Fibroblast of the conjunctiva (primary cell): Measurements from ENCODE around the gene BAK1.

Experiments
- DNase-seq: peaks from one replicate; pipeline ENCODE4 v3.0.0-alpha.2; 2010; ENCODE audit warnings: low read depth

BAK1 gene

GRCh38 chr6:33579828-33580714 lies at the start of gene BAK1:
TSS of gene BAK1 (minus strand) at chr6:33580276. CDS start at chr6:33577604, 2,672 bp downstream.
- DNase-seq, result peak; percentile 80

DNA sequence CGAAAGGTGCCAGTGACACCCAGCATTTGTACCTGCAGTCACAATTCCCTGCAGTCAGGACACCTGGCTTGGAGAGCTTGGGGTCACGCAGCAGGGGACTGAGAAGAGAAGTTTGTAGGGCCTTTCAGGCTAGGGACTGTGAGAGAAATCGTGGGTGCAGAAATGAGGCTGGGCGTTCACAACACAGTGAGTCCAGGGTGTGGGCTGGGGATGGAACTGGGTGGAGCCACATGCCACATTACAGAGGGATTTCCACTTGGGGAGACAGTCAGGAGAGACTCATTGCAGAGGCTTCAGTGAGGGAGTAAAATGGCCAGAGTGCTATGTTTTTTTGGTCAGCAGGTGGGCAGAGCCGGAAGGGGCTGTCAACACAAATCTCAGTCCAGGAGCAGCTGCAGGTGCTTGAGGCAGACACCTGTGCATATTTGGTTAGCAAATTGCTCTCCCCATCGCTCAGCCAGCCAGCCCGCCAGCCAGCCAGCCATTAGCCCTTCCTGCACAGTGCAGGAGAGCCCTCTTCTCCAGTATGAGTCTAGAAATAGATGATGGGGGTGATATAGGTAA lies 48.4 kb upstream of the BAK1 start:
- DNase-seq, result no peak

- no peak for DNase-seq
Observed at GRCh38 chr6:33627876-33628275, 47.8 kb upstream of the BAK1 start.

DNA sequence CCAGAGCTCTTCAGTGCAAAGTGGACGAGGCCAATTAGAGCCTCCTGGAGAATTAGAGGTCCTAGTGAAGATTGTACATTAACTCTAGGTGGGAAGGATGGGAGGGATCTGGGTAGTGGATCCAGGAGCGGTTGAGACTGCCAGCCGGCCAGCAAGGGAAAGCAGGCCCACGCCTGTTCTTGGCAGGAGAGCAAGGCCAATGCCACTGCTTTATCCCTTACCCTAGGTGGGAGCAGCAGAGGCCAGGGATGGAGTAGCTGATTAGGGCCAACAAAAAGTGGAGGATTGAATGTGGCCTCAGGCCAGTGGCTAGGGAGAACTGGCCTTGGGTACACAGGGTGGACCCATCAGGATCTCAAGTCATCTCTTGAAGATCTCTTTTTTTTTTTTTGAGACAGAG lies 44.8 kb upstream of the BAK1 start:
- no peak for DNase-seq

DNA sequence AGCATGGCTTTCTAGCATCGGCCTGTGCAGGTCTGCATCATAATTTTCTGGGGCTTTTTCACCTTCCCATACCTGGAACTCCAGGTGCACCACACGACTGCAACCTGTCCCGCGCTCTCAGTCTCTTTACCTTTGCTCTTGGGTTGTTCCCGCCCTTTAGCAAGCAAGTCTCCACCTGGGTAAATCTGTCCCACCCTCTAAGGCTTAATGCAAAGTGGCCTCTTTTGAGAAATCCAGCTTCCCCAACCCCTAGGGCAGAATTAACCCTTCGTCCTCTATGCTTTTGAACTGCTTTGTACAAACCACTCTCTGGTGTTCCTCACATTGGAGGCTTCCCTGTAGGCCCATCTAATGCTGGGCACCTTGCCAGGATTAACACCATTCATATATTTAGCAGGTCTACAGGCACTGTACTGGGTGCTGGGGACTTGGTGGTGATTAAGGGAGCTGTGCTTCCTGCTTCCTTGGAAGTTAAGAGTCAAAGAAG lies 43.9 kb upstream of the BAK1 start:
- no peak for DNase-seq

DNA sequence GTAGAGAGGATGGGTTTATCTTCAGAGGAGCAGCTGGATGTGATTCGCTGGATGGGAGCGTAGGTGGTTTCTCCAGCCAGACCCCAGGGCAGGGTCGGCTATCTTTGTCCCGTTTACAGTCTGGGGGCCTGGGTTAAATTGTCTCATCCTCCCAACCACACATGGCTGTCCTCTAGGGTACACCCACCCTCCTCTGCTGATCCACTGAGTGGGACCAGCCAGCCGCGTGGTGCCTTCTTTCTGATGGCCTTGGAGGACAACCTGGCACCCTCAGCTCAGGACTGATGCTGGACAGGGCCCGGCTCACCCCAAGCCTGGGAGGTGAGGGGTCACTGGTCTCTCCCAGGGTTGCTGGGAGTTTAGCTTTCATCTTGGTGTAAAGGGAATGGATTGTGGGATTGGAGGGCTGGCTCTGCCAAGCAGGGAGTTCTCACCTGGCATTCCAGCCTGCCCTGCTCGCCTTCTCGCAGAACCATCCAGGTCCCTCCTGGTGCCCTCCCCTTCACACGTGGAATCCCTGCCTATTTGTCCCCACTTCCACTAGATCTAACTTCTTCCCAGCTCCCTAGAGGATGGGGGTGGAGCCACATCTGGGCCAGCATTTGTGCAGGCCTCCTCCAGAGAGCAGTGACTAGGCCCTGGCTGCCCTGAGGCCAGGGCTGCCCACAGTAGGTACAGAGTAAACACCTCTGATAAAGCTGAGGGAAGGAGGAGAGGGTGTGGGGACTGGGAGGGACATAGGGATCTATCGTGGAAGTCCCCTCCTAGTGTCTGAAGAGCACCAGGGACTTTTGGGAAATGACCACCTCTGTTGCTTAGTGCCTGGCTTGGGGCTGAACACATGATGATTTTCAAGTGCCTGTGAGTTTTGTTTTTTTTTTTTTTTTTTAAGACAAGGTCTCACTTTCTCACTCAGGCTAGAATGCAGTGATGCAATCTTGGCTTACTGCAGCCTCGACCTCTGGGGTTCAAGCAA lies 42.7 kb upstream of the BAK1 start:
- DNase-seq, result no peak

GRCh38 chr6:33621711-33622388 lies 41.8 kb upstream of the BAK1 start:
- DNase-seq, result no peak

- DNase-seq, result no peak
Observed at GRCh38 chr6:33620856-33621710, 41.0 kb upstream of the BAK1 start, which contains the start of gene ITPR3. TSS of gene ITPR3 (plus strand) at chr6:33621322. CDS start at chr6:33621603, 281 bp downstream.

DNA sequence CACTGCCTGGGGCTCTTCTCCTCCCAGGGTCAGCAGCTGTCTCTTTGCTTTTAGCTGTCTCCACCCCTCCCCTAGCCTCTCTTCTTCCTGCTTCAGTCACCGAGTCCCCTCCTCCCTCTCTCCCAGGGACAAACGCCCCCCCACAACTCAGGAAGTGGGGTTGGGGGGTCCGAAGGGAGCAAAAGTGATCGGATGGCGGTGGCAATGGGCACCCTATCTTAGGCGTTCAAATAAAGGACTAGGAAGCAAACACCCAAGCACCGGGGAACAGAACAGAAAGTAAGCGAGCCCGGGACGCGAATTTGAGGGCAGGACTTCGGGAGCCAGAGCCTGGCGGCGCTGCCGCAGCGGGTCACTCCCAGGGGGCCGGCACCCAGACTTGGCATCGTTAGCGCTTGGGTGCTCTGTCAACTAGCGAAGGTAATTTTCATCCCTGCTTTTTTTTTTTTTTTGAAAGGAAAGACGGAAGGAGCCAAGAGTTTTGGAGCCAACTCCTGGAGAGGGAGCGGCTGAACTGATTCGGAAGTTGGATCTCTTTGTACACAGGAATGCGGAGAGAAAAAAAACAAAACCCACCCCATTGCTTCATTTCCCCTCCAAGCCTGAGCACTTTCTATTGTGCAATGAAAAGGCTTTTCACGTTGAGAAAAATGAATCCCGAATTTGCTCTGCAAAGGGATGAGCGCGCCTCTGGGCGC lies 40.2 kb upstream of the BAK1 start:
- peak; percentile 46 for DNase-seq

DNA sequence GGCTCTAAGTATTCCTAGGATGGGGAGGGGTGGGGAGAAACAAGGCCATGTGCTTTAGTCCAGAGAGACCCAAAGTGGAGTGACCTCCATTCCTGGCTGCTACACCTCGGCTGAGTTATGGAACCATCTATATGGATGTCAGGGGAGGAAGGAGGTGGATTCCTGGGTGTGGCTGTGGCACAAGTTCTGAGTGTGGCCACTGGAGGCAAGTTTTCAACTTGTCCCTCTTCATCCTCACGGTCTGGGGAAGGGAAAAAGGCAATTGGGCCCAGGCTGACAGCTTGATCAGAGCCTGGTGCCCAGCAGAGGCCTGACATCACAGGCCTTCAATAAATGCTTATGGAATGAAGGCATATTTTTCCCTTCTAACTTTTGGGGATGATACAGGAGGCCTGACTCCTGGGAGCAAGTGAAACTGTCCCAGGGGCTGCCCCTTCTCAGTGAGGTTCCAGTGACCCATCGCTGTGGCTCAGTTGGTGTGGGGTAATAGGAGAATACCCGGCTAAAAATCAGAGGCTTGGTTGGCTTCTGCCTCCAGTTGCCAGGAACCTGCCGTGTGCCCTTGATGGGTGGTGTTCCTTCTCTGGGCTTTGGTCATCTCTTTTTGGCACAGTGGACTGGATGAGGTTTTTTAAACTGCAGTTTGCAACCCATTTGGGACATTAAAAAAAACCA lies 39.2 kb upstream of the BAK1 start:
- no peak for DNase-seq

DNA sequence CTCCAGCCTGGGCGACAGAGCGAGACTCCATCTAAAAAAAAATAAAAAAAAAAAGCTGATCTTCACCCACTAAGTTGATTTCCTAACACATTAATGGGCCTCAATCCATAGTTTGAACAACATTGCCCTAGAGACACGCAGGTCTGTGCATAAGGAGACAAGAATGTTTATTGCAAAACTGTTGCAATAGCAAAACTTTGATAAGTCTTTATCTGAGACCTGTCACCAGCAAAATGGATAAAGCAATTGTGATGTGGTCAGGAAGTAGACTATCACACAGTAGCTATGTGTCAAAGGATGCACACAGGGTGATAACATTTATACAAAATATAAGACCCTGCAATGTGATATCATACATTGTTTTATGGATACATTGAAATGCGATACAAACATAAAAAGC lies 36.8 kb upstream of the BAK1 start:
- no peak for DNase-seq

GRCh38 chr6:33616113-33616512 lies 36.0 kb upstream of the BAK1 start:
- no peak for DNase-seq

GRCh38 chr6:33613795-33614168 lies 33.7 kb upstream of the BAK1 start:
- DNase-seq, result no peak

GRCh38 chr6:33613146-33613794 lies 33.2 kb upstream of the BAK1 start:
- DNase-seq, result no peak

GRCh38 chr6:33610779-33611732 lies 31.0 kb upstream of the BAK1 start:
- DNase-seq, result no peak

GRCh38 chr6:33610067-33610466 lies 30.0 kb upstream of the BAK1 start:
- DNase-seq, result no peak

- no peak for DNase-seq
Observed at GRCh38 chr6:33609528-33609927, 29.5 kb upstream of the BAK1 start.

- DNase-seq, result no peak
Observed at GRCh38 chr6:33609019-33609418, 28.9 kb upstream of the BAK1 start.
